Thyroid gland (tissue), 4 donors: ENCODE data around the gene RPL41.

Source experiments
- POLR2A ChIP-seq, 2 donors: fragments of 450-650 bp; IDR thresholded peaks; one replicate each; pipeline ENCODE4 v1.6.1; 2017; ENCODE audit warnings: antibody characterized with exemption in 2 of 2, mild to moderate bottlenecking in 2 of 2, moderate library complexity in 1 of 2
- TF ChIP-seq, protein P1 (sequence below), 6 experiments: fragments of 200-600 bp in 3 of 6; fragments of 450-650 bp in 3 of 6; sonication (generic) in 3 of 6; IDR thresholded peaks; one replicate each; pipeline ENCODE4 v1.5.1; 2016 to 2019; ENCODE audit warnings: antibody characterized with exemption in 6 of 6, mild to moderate bottlenecking in 2 of 6, inconsistent platforms in 1 of 6, moderate library complexity in 1 of 6

- TF ChIP-seq, protein P1, sequence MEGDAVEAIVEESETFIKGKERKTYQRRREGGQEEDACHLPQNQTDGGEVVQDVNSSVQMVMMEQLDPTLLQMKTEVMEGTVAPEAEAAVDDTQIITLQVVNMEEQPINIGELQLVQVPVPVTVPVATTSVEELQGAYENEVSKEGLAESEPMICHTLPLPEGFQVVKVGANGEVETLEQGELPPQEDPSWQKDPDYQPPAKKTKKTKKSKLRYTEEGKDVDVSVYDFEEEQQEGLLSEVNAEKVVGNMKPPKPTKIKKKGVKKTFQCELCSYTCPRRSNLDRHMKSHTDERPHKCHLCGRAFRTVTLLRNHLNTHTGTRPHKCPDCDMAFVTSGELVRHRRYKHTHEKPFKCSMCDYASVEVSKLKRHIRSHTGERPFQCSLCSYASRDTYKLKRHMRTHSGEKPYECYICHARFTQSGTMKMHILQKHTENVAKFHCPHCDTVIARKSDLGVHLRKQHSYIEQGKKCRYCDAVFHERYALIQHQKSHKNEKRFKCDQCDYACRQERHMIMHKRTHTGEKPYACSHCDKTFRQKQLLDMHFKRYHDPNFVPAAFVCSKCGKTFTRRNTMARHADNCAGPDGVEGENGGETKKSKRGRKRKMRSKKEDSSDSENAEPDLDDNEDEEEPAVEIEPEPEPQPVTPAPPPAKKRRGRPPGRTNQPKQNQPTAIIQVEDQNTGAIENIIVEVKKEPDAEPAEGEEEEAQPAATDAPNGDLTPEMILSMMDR (IDR thresholded peaks at IDR 0.05): no peak
- peak; percentile 88 to 98 for TF ChIP-seq POLR2A (IDR thresholded peaks at IDR 0.05)
Observed at GRCh38 chr12:56127888-56128669, 11.6 kb downstream of the RPL41 start, which contains the start of gene ESYT1.
